Tibial artery (tissue), 4 donors: Measurements from ENCODE around the gene MAP1A.

Experiments used
- DNase-seq, 2 donors: peaks; one replicate each; pipeline ENCODE4 v3.0.0-alpha.2; 2019
- H3K27ac ChIP-seq, 2 donors: fragments of 200-600 bp; sonication (generic) in 1 of 2; 1 replicate in 1 of 2; 2 replicates in 1 of 2; pipeline ENCODE4 v1.5.1; 2018 to 2019; ENCODE audit warnings: mild to moderate bottlenecking in 1 of 2
- H3K27me3 ChIP-seq, 2 donors: fragments of 200-600 bp; sonication (generic) in 1 of 2; one replicate each; pipeline versions ENCODE4 v1.5.1 to v1.6.0; 2016 to 2019
- H3K36me3 ChIP-seq, 3 donors: fragments of 200-600 bp; sonication (generic) in 2 of 3; one replicate each; pipeline ENCODE4 v1.5.1; 2016 to 2019; ENCODE audit warnings: mild to moderate bottlenecking in 2 of 3
- H3K4me1 ChIP-seq, 4 donors: fragments of 200-600 bp; sonication (generic) in 2 of 4; 1 replicate in 3 of 4; 2 replicates in 1 of 4; pipeline ENCODE4 v1.5.1; 2016 to 2019
- H3K4me3 ChIP-seq, 2 donors: fragments of 200-600 bp; sonication (generic) in 1 of 2; 1 replicate in 1 of 2; 2 replicates in 1 of 2; pipeline ENCODE4 v1.5.1; 2018 to 2019; ENCODE audit warnings: mild to moderate bottlenecking in 2 of 2
- H3K9me3 ChIP-seq, 3 donors: fragments of 200-600 bp; sonication (generic) in 1 of 3; one replicate each; pipeline ENCODE4 v1.5.1; 2016 to 2019
- CTCF ChIP-seq, 2 experiments: fragments of 200-600 bp in 1 of 2; fragments of 450-650 bp in 1 of 2; IDR thresholded peaks; one replicate each; pipeline ENCODE4 v1.5.1; 2017 to 2019; ENCODE audit warnings: antibody characterized with exemption in 2 of 2, mild to moderate bottlenecking in 1 of 2, moderate library complexity in 1 of 2
- intact Hi-C: fragments of 100-400 bp; cut with DNase I; formaldehyde crosslinking; loops from one replicate; pipeline ENCODE4 v1.15.0; 2023; ENCODE audit warnings: low total_unique reads

Gene MAP1A

GRCh38 chr15:43523646-43524045, 6.2 kb downstream of the MAP1A start:
- TF ChIP-seq CTCF (IDR thresholded peaks at IDR 0.05) = no peak
- H3K4me3 ChIP-seq = no peak overlapping the region
- intact Hi-C loops = no loop called here
- peaks cover 0 to 8% (median 3%) of the 10 kb centered on the region in 4 donors for H3K4me1 ChIP-seq
- H3K9me3 ChIP-seq = peaks cover 0 to 20% (median 0%) of the 10 kb centered on the region in 3 donors
- no peak for DNase-seq
- H3K27ac ChIP-seq = no peak overlapping the region
- peaks cover 45 to 76% (median 57%) of the 10 kb centered on the region in 3 donors for H3K36me3 ChIP-seq
- H3K27me3 ChIP-seq = no peaks in the 10 kb centered on the region

GRCh38 chr15:43524254-43524845, 6.9 kb downstream of the MAP1A start:
- H3K36me3 ChIP-seq = peaks cover 45 to 77% (median 57%) of the 10 kb centered on the region in 3 donors
- intact Hi-C loops = no loop called here
- H3K9me3 ChIP-seq = peaks cover 0 to 20% (median 0%) of the 10 kb centered on the region in 3 donors
- H3K4me1 ChIP-seq = peaks cover 0 to 1% (median under 1%) of the 10 kb centered on the region in 4 donors
- DNase-seq = no peak
- no peak for TF ChIP-seq CTCF (IDR thresholded peaks at IDR 0.05)
- H3K27ac ChIP-seq = no peak overlapping the region
- H3K4me3 ChIP-seq = no peak overlapping the region
- H3K27me3 ChIP-seq = no peaks in the 10 kb centered on the region

GRCh38 chr15:43525131-43525530, 7.7 kb downstream of the MAP1A start:
- Histone ChIP-seq H3K27me3 (no peaks in the 10 kb centered on the region), H3K36me3 (peaks cover 45 to 81% (median 62%) of the 10 kb centered on the region in 3 donors), H3K9me3 (peaks cover 0 to 20% (median 0%) of the 10 kb centered on the region in 3 donors), H3K4me3 (no peak overlapping the region), H3K27ac (no peak overlapping the region), H3K4me1 (no peaks in the 10 kb centered on the region)
- TF ChIP-seq CTCF (IDR thresholded peaks at IDR 0.05) = no peak
- intact Hi-C loops = no loop called here
- no peak for DNase-seq

- no peak overlapping the region for H3K27ac ChIP-seq
- H3K4me1 ChIP-seq = no peaks in the 10 kb centered on the region
- H3K27me3 ChIP-seq = no peaks in the 10 kb centered on the region
- no peak for TF ChIP-seq CTCF (IDR thresholded peaks at IDR 0.05)
- H3K36me3 ChIP-seq = peaks cover 36 to 71% (median 49%) of the 10 kb centered on the region in 3 donors
- DNase-seq = no peak
- H3K4me3 ChIP-seq = no peak overlapping the region
- peaks cover 0 to 20% (median 0%) of the 10 kb centered on the region in 3 donors for H3K9me3 ChIP-seq
- intact Hi-C loops = no loop called here
Measured at GRCh38 chr15:43526261-43526930, 9.0 kb downstream of the MAP1A start.

GRCh38 chr15:43527016-43527801, 9.8 kb downstream of the MAP1A start:
- Histone ChIP-seq H3K27me3 (no peaks in the 10 kb centered on the region), H3K27ac (no peak overlapping the region), H3K9me3 (peaks cover 0 to 20% (median 0%) of the 10 kb centered on the region in 3 donors), H3K4me3 (no peak overlapping the region), H3K4me1 (no peaks in the 10 kb centered on the region), H3K36me3 (peaks cover 28 to 63% (median 41%) of the 10 kb centered on the region in 3 donors)
- no peak for TF ChIP-seq CTCF (IDR thresholded peaks at IDR 0.05)
- intact Hi-C loops = no loop called here
- DNase-seq = no peak
